OCI-M2 (cell line): ENCODE data around the gene MID2.
"Not testable (repeated sequence)": the region's sequence is repeated elsewhere in the genome, so short reads cannot be mapped to it uniquely, and the experiment has no call there.

ENCODE experiments used
- DNase-seq: peaks from one replicate; lab custom pipeline; 2025; ENCODE audit not compliant: unreplicated experiment; lab: John Stamatoyannopoulos, UW

MID2 gene

GRCh38 chrX:107940095-107940494 lies 114.4 kb downstream of the MID2 start:
- DNase-seq: no peak

GRCh38 chrX:107955337-107955736 lies 129.7 kb downstream of the MID2 start:
- DNase-seq: not testable (repeated sequence)

GRCh38 chrX:107968623-107969022 lies 143.0 kb downstream of the MID2 start:
- DNase-seq: no peak

- DNase-seq: no peak
Measured at GRCh38 chrX:107970073-107970472, 144.4 kb downstream of the MID2 start.

GRCh38 chrX:107971636-107972035 lies 146.0 kb downstream of the MID2 start:
- no peak for DNase-seq
